Endometrial microvascular endothelial cells (primary cell): ENCODE data around the gene PSAPL1. TPM values are rescaled to one million over a fixed set of nuclear protein-coding genes. Genes with fewer than 3 reads are reported as not detected.
"Not testable (repeated sequence)": the region's sequence is repeated elsewhere in the genome, so short reads cannot be mapped to it uniquely, and the experiment has no call there.

Source experiments
- in situ Hi-C: cut with HindIII; loops from 2 replicates; pipeline ENCODE4 v1.10.0; 2017; ENCODE audit warnings: low sequenced_read_pairs, low pct_unique_long_range_greater_than_20kb; ENCODE audit errors: inconsistent ontology term
- total RNA-seq: library from RNA; depleted of rRNA; stranded (reverse); fragments of >200 nt; gene quantifications from one replicate; pipeline ENCODE4 v1.2.3, GENCODE V29; 2015; ENCODE audit errors: inconsistent ontology term

The PSAPL1 gene
- total RNA-seq, 1 donor from 2014 or later = not detected

- in situ Hi-C loops = no loop called here
These were observed 26.5 kb upstream of the PSAPL1 start for GRCh38 chr4:7461230-7461629.

- in situ Hi-C loops = no loop called here
These were observed 25.8 kb upstream of the PSAPL1 start for GRCh38 chr4:7460566-7460965.

GRCh38 chr4:7459471-7459870, 24.7 kb upstream of the PSAPL1 start:
- in situ Hi-C loops = no loop called here

- in situ Hi-C loops = no loop called here
These were observed 23.7 kb upstream of the PSAPL1 start for GRCh38 chr4:7458477-7458876.

GRCh38 chr4:7458066-7458425, 23.3 kb upstream of the PSAPL1 start:
- in situ Hi-C loops = no loop called here

GRCh38 chr4:7457201-7458065, 22.7 kb upstream of the PSAPL1 start:
- in situ Hi-C loops = no loop called here

- in situ Hi-C loops = not testable (repeated sequence)
These were observed 18.1 kb upstream of the PSAPL1 start for GRCh38 chr4:7452802-7453201.

GRCh38 chr4:7451800-7452199, 17.1 kb upstream of the PSAPL1 start:
- in situ Hi-C loops = no loop called here

- in situ Hi-C loops = no loop called here
These were observed 16.7 kb upstream of the PSAPL1 start for GRCh38 chr4:7451434-7451789.

GRCh38 chr4:7450775-7451433, 16.2 kb upstream of the PSAPL1 start:
- in situ Hi-C loops = no loop called here

GRCh38 chr4:7448036-7448435, 13.3 kb upstream of the PSAPL1 start:
- in situ Hi-C loops = no loop called here

- in situ Hi-C loops = no loop called here
These were observed 12.5 kb upstream of the PSAPL1 start for GRCh38 chr4:7447236-7447635.

GRCh38 chr4:7444731-7445130, 10.0 kb upstream of the PSAPL1 start:
- in situ Hi-C loops = no loop called here

GRCh38 chr4:7444314-7444713, 9.6 kb upstream of the PSAPL1 start:
- in situ Hi-C loops = no loop called here

GRCh38 chr4:7442574-7443162, 7.9 kb upstream of the PSAPL1 start:
- in situ Hi-C loops = no loop called here

GRCh38 chr4:7441201-7441600, 6.5 kb upstream of the PSAPL1 start:
- in situ Hi-C loops = no loop called here

- in situ Hi-C loops = no loop called here
These were observed 5.0 kb upstream of the PSAPL1 start for GRCh38 chr4:7439699-7440098.

- in situ Hi-C loops = no loop called here
These were observed 1.5 kb upstream of the PSAPL1 start for GRCh38 chr4:7436256-7436655.

GRCh38 chr4:7435471-7436061, 836 bp upstream of the PSAPL1 start:
- in situ Hi-C loops = no loop called here
